ENCODE results near the gene ELMO3. TPM values are rescaled to one million over a fixed set of nuclear protein-coding genes. Genes with fewer than 3 reads are reported as not detected.

Gene ELMO3
- total and polyA plus RNA-seq, 2 of the 4 experiments (the other 2 are of a cell fraction): 0.36 to 1.6 TPM

DNA sequence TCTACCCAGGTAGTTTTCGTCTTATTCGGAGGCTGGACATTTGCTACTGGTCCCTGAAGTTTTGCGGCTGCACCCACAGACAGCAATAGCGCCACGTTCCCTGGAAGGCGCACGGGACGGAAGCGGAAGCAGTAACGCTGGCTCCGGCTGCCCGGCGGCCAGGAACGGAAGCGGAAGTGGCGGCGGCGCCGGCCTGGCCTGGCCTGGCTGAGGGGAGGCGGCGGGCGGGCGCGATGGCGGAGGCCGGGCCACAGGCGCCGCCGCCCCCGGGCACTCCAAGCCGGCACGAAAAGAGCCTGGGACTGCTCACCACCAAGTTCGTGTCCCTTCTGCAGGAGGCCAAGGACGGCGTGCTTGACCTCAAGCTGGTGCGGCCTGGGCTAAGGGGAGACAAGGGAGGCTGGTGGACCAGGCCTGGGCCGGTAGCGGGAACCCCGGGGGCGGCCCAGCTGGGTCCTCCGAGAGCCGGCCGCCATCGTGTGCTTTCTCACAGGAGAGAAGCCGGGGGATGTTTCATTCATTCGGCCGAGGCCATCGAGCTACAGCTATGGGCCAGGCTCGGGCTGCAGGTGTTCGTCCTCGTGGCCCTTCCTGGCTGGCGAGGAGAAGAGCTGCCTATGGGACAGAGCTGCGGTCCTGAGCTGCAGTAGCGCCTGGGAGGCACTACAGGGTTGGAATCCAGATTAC, 6.8 kb upstream of the ELMO3 start, which contains the start of gene E2F4 (continued):
- TF ChIP-seq RCOR1 (IDR thresholded peaks at IDR 0.05; ENCODE audit: insufficient replicate concordance, low read length): no peak
- TF ChIP-seq BHLHE40 (IDR thresholded peaks at IDR 0.05; ENCODE audit: low read depth, low read length): peak; percentile 94
- TF ChIP-seq RAD21 (IDR thresholded peaks at IDR 0.05; ENCODE audit: low read length): no peak
- TF ChIP-seq MAZ (IDR thresholded peaks at IDR 0.05; ENCODE audit: borderline replicate concordance, low read depth, low read length): no peak; the same call in 1 of the 2 replicates
- no peak for TF ChIP-seq CEBPB (IDR thresholded peaks at IDR 0.05; ENCODE audit: low read depth, low read length)
- TF ChIP-seq CHD1 (IDR thresholded peaks at IDR 0.05; ENCODE audit: low read depth, low read length): no peak
- peak; percentile 67 for TF ChIP-seq POLR2A (IDR thresholded peaks at IDR 0.05; ENCODE audit: low read depth, low read length)

Measured in IMR-90 (cell line).